HUES6 (cell line): Measurements from ENCODE around the gene C22orf39.

ENCODE experiments used
- H3K27ac ChIP-seq: 2 replicates; pipeline ENCODE4 v1.7.0; 2013; ENCODE audit warnings: low read depth, mild to moderate bottlenecking, low read length, inconsistent platforms
- H3K27me3 ChIP-seq: 2 replicates; pipeline ENCODE4 v1.6.1; 2013; ENCODE audit warnings: low read length; ENCODE audit not compliant: control insufficient read depth, insufficient read depth
- H3K36me3 ChIP-seq: 2 replicates; pipeline ENCODE4 v1.6.1; 2013; ENCODE audit warnings: low read length; ENCODE audit not compliant: control insufficient read depth, insufficient read depth
- H3K4me1 ChIP-seq: 2 replicates; pipeline ENCODE4 v1.6.1; 2013; ENCODE audit warnings: low read length; ENCODE audit not compliant: control insufficient read depth, insufficient read depth
- H3K4me3 ChIP-seq: 2 replicates; pipeline ENCODE4 v1.5.1; 2013; ENCODE audit warnings: low read depth, low read length
- H3K9ac ChIP-seq: one replicate; pipeline ENCODE4 v1.6.1; 2013; ENCODE audit warnings: mild to moderate bottlenecking, low read length
- H3K9me3 ChIP-seq: 2 replicates; pipeline ENCODE4 v1.6.1; 2013; ENCODE audit warnings: low read depth, low read length; ENCODE audit not compliant: control insufficient read depth, insufficient read depth

Gene C22orf39

DNA sequence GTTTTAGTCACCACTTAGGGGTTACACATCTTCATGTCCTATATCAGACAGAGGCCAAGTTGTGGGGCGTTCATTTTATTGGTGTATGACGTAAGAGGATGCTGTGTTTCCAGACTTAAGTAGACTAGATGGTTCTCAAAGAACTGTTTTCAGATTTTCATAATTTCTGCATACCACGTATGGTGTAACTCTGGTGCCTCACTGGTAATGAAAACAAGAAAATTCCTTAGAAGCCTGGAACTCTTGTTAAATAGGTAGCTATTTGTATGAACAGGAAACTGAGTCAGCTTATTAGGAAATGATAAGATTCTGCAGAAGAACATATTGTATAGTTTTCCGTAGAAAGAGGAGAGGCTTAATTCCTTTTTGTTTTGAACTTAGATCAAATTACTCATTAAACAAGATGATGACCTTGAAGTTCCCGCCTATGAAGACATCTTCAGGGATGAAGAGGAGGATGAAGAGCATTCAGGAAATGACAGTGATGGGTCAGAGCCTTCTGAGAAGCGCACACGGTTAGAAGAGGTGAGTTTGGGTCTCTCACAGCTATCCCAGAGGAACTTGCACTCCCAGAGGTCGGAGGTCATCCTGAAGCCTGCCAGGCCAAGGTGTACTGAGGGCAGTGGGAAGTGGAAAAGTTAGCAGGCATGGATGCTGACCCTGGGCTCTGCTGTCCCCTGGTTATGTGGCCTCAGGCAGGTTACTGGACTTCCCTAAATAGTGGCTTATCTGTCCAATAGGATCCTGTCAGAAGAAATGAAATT lies 36.2 kb upstream of the C22orf39 start:
- Histone ChIP-seq H3K27me3 (no peaks in the 10 kb centered on the region), H3K27ac (no peak overlapping the region), H3K4me3 (no peak overlapping the region), H3K4me1 (no peaks in the 10 kb centered on the region; the same call in 1 of the 2 replicates), H3K9me3 (no peaks in the 10 kb centered on the region), H3K36me3 (peaks cover 54% of the 10 kb centered on the region), H3K9ac (no peak overlapping the region)

DNA sequence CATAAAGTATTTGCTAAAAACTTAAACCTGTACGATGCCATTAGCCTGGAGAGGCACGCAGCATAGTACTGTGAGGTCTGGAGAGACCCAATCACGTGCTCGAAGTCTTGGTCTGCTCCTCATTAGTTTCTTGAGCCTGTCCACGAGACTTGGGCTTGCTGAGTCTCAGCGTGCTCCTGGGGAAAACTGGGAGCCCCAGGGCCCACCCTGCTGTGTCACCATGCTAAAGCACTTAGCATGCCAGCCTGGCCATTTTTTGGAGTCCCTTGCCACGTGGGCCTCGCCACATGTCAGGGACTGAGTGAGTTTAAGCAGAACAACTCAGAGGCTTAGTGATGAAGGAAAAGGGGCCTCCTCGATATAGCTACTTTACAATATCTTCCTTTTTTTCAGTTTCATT lies 34.8 kb upstream of the C22orf39 start:
- H3K4me3 ChIP-seq = no peak overlapping the region
- H3K27ac ChIP-seq = no peak overlapping the region
- no peaks in the 10 kb centered on the region for H3K27me3 ChIP-seq
- peaks cover 7% of the 10 kb centered on the region for H3K4me1 ChIP-seq
- peaks cover 44% of the 10 kb centered on the region for H3K36me3 ChIP-seq
- H3K9me3 ChIP-seq = no peaks in the 10 kb centered on the region
- no peak overlapping the region for H3K9ac ChIP-seq

DNA sequence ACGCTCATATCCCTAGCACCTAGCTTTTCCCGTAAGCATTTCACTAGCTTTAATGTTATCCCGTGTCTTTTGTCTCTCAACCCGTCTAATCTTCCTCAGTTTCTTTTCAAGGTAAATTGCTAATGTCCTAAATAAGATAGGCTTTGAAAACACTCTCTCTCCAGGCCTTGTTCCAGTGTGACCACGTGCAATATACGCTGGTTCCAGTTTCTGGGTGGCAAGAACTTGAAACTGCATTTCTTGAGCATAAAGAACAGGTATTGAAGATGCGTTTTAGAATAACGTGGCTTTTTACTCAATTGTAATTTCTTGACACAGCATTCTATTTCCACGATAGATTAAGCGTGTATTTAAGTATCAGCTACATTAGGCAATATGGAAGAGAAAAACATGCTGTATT lies 33.3 kb upstream of the C22orf39 start:
- peak overlapping the region; percentile 97 for H3K4me3 ChIP-seq
- H3K4me1 ChIP-seq = peaks cover 7% of the 10 kb centered on the region
- H3K27me3 ChIP-seq = no peaks in the 10 kb centered on the region
- H3K36me3 ChIP-seq = peaks cover 40% of the 10 kb centered on the region
- H3K27ac ChIP-seq = no peak overlapping the region
- no peaks in the 10 kb centered on the region for H3K9me3 ChIP-seq
- H3K9ac ChIP-seq = peak overlapping the region; percentile 100

DNA sequence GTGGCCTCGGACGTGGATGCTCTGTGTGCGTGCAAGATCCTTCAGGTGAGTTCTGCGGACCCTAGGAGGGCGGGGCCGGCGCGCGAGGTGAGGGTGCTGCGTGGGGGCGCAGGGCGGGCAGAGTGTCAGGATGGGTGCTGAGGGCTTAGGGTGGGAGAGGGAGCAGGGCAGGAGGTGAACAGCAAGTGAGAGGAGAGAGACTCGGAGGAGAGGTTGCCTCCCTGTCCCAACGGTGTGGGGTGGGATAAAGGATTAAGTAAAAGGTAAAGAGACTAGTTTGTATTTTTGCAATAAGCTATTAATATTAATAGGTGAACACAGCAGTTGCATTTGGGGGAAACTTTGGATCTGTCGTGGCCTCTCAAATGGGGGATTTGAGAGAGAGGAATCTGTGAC lies 32.7 kb upstream of the C22orf39 start:
- Histone ChIP-seq H3K4me1 (peaks cover 7% of the 10 kb centered on the region), H3K27me3 (no peaks in the 10 kb centered on the region), H3K9ac (peak overlapping the region; percentile 100), H3K4me3 (peak overlapping the region; percentile 97), H3K27ac (peak overlapping the region; percentile 55), H3K36me3 (peaks cover 39% of the 10 kb centered on the region), H3K9me3 (no peaks in the 10 kb centered on the region)

DNA sequence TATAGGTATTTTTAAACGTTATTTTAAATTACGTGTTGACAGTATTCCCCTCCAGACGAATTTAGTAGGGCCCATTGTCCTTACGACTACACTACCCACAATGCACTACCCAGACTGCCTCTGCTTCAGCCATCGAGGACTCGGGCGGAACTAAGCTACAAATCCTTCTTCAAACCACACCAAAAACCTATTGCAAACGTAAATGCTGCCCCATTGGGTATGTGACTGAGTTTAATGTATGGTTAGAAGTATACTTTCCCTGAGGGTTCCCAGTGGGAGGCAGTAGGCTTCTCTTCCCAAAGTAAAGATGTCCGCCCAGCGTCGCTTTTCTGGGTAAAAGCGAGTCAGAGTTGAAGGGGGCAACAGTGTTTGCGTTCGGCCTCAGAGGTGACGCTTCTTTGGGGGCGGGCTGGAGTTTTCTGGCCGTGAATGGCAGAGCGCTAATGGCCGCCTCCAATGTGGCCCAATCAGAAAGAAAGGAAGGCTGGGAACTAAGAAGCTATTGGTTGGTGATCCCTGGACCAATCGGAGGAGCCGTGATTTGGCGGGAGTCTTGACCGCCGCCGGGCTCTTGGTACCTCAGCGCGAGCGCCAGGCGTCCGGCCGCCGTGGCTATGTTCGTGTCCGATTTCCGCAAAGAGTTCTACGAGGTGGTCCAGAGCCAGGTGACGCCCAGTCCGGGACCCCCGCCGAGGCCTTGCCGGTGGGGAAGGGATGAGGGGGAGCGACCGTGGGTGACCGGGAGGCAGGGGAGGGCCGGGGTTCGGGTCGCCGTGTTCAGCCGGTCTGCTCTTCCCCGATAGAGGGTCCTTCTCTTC lies 32.1 kb upstream of the C22orf39 start, which contains the start of gene CDC45:
Gene CDC45 (plus strand): TSS at position 566 of the 818 bp plus-strand sequence. CDS start 49 bp downstream, at position 615.
- H3K27me3 ChIP-seq = no peaks in the 10 kb centered on the region
- H3K9me3 ChIP-seq = no peaks in the 10 kb centered on the region
- H3K4me1 ChIP-seq = peaks cover 7% of the 10 kb centered on the region
- peak within 1 kb of the TSS; percentile 100 for H3K9ac ChIP-seq
- H3K36me3 ChIP-seq = peaks cover 38% of the 10 kb centered on the region
- H3K4me3 ChIP-seq = peak within 1 kb of the TSS; percentile 97
- H3K27ac ChIP-seq = peak within 1 kb of the TSS; percentile 100

DNA sequence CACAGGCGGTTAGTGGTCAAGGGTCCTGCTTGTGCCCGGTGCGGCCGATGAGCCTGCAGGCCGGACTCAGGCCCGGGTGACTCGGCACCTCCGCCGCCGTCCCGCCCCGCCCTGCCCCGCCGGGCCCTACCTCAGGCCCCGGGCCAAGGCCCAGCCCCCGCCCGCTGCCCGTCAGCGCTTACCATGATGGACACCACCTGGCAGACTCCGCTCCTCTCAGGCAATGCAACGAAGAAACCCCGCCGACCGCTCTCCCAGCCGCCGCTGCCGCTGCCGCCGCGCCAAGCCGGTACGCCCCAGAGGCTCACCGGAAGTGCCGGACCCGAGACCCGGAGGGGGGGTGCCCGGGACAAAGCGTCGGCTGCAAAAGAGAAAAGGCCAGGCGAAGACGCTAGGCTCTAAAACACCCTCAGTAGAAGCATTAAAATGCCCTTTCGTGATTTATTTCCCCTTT lies 31.4 kb upstream of the C22orf39 start, which contains the start of gene UFD1:
Gene UFD1 (minus strand): TSS at position 293 of the 454 bp plus-strand sequence. CDS start 108 bp downstream, at position 185.
- Histone ChIP-seq H3K36me3 (peaks cover 34% of the 10 kb centered on the region), H3K9ac (peak within 1 kb of the TSS; percentile 100), H3K4me3 (peak within 1 kb of the TSS; percentile 97), H3K4me1 (peaks cover 7% of the 10 kb centered on the region), H3K9me3 (no peaks in the 10 kb centered on the region), H3K27ac (peak within 1 kb of the TSS; percentile 100), H3K27me3 (no peaks in the 10 kb centered on the region)

DNA sequence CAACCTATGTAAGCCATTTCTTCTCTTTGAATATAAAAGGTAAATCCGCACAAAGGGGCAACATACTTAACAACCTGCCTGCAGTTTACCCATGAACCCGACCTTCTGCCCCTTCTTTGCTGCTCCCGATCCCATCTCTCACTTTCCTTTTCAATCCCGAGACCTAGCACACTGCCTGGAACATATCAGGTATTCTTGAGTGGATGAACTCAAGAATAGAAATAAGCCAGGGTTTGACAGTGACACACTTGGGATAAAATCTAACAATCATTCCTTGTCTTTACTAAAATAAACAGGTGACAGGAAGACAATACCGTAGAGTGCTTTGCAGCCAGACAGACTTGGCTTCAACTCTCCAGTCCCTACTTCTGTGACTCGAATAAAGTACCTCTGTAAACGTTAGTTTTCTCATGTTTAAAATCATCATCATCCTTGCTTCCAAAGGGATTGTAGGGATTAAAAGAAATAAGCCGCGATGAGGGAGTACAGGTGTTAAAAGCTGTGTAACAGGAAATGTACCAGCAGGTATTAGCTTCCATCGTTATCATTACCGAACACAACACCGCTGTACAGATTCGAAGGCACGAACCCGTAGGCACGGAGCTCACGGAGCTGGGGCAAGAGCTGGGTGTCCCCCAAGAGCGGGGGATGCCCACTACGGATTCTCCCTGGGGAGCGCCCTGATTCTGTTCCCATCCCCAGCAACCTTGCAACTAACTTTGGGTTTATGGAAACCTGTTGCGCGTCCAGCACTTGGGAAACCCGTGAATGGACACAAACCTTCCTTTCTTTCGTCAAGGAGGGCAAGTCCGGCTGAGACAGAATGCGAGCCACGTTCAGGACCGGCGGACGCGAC lies 30.8 kb upstream of the C22orf39 start:
- no peaks in the 10 kb centered on the region for H3K9me3 ChIP-seq
- no peaks in the 10 kb centered on the region for H3K27me3 ChIP-seq
- H3K27ac ChIP-seq = peak overlapping the region; percentile 100; the same call in 1 of the 2 replicates
- H3K9ac ChIP-seq = peak overlapping the region; percentile 100
- H3K4me3 ChIP-seq = peak overlapping the region; percentile 97
- H3K4me1 ChIP-seq = peaks cover 7% of the 10 kb centered on the region
- H3K36me3 ChIP-seq = peaks cover 34% of the 10 kb centered on the region

DNA sequence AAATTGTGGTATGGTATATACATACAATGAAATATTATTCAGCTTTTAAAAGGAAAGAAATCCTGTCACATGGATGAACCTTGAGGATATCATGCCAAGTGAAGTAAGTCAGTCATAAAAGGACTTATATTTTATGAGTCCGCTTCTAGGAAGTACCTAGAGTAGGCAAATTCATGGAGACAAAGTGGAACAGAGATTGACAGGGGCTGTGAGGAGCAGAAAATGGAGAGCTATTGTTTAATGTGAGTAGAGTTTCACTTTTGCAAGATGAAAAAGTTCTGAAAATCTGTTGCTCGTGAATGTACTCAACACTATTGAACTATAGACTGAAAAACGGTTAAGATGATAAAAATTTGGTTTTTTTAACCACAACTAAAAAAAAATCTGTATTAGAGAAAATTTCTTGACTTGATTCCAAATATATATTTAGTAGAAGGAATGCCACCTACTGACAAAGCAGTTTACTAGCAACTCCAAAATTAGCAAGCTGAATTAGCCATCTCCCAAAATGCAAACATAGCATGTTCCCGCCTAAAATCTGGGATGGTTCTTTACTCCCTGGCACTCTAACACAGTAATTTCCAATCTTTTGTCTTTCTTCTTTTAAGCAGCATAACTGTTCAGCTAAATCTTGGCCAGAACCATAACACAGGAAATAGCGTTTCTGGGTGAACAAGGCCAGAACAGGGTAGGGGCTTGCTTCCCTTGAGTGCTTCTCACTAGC lies 30.0 kb upstream of the C22orf39 start:
- Histone ChIP-seq H3K4me1 (peaks cover 7% of the 10 kb centered on the region), H3K36me3 (peaks cover 36% of the 10 kb centered on the region), H3K9ac (peak overlapping the region; percentile 100), H3K27me3 (no peaks in the 10 kb centered on the region), H3K9me3 (no peaks in the 10 kb centered on the region), H3K4me3 (peak overlapping the region; percentile 97), H3K27ac (no peak overlapping the region)

DNA sequence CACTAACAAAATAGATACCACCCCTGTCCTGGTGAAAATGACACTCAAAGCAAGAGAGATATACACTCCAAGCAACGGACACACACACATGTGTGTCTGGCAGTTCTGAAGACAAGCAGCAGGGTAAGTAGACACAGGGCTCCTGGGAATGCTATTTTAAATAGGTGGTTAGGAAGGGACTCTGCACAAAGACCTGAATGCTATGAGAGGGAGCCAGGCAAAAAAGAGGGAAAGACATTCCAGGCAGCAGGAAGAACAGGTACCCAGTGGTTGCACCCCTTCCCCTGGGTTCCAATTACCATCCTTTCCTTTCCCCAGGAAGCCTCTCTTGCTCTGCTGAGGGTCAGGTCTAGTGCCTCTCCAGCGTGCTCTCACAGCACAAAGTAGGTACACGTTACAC lies 28.5 kb upstream of the C22orf39 start:
- peaks cover 7% of the 10 kb centered on the region for H3K4me1 ChIP-seq
- no peaks in the 10 kb centered on the region for H3K27me3 ChIP-seq
- H3K4me3 ChIP-seq = no peak overlapping the region
- H3K36me3 ChIP-seq = peaks cover 44% of the 10 kb centered on the region
- H3K9me3 ChIP-seq = no peaks in the 10 kb centered on the region
- no peak overlapping the region for H3K27ac ChIP-seq
- no peak overlapping the region for H3K9ac ChIP-seq

DNA sequence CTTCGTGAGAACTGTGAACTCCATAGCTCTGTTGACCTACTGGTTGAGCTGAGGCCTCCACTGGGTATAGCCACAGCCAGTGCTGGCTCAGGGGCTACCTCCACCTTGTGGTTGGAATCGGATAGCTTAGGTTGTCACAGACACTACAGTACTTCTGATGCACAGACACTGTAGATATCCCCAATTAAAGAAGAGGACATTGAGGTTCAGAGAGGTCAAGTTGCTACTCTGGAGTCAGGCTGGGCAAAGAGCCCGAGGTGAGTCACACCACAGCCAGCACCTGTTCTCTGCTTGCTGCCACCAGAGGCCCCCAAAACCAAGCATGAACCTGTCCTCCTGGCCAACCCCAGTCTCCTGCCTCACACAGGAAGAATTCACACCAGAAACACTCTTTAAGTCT lies 26.1 kb upstream of the C22orf39 start:
- Histone ChIP-seq H3K9ac (no peak overlapping the region), H3K27me3 (no peaks in the 10 kb centered on the region), H3K36me3 (peaks cover 69% of the 10 kb centered on the region), H3K9me3 (no peaks in the 10 kb centered on the region), H3K4me3 (no peak overlapping the region), H3K27ac (no peak overlapping the region), H3K4me1 (peaks cover 7% of the 10 kb centered on the region)
